Trophoblast cell (in vitro differentiated cells and primary cell): ENCODE measurements around the gene SLC45A2.

ENCODE experiments used
- DNase-seq, 2 donors: peaks; one replicate each; pipeline ENCODE4 v3.0.0-alpha.2; 2016
- H2AFZ ChIP-seq: 2 replicates; pipeline ENCODE4 v1.6.1; 2013; ENCODE audit warnings: low read length, moderate library complexity, mild to moderate bottlenecking; ENCODE audit not compliant: insufficient read depth, poor library complexity
- H2AK5ac ChIP-seq: 2 replicates; pipeline ENCODE4 v1.6.1; 2013; ENCODE audit warnings: mild to moderate bottlenecking, low read length
- H2BK120ac ChIP-seq: 2 replicates; pipeline ENCODE4 v1.6.1; 2013; ENCODE audit warnings: low read length, mild to moderate bottlenecking, moderate library complexity; ENCODE audit not compliant: insufficient read depth, poor library complexity
- H2BK12ac ChIP-seq: 2 replicates; pipeline ENCODE4 v1.6.1; 2013; ENCODE audit warnings: mild to moderate bottlenecking, low read length, moderate library complexity
- H2BK5ac ChIP-seq: 2 replicates; pipeline ENCODE4 v1.6.1; 2013; ENCODE audit warnings: low read length, low read depth, moderate library complexity, mild to moderate bottlenecking; ENCODE audit not compliant: poor library complexity
- H3K14ac ChIP-seq: 2 replicates; pipeline ENCODE4 v1.6.1; 2013; ENCODE audit warnings: mild to moderate bottlenecking, low read length
- H3K18ac ChIP-seq: 2 replicates; pipeline ENCODE4 v1.6.1; 2013; ENCODE audit warnings: mild to moderate bottlenecking, low read length
- H3K23ac ChIP-seq: 2 replicates; pipeline ENCODE4 v1.6.1; 2013; ENCODE audit warnings: low read length
- H3K27ac ChIP-seq: 2 replicates; pipeline ENCODE4 v1.5.1; 2013; ENCODE audit warnings: low read depth, mild to moderate bottlenecking, inconsistent platforms, low read length, moderate library complexity
- H3K27me3 ChIP-seq: 2 replicates; pipeline ENCODE4 v1.6.1; 2013; ENCODE audit warnings: inconsistent platforms, mild to moderate bottlenecking, low read length, moderate library complexity; ENCODE audit not compliant: insufficient read depth
- H3K36me3 ChIP-seq, 2 experiments: 1 replicate in 1 of 2; 2 replicates in 1 of 2; pipeline ENCODE4 v1.6.1; 2013; ENCODE audit warnings: low read length in 2 of 2, mild to moderate bottlenecking in 2 of 2, moderate library complexity in 1 of 2; ENCODE audit not compliant: insufficient read depth in 2 of 2, control insufficient read depth in 1 of 2
- H3K4ac ChIP-seq: 2 replicates; pipeline ENCODE4 v1.6.1; 2013; ENCODE audit warnings: low read depth, mild to moderate bottlenecking, low read length, moderate library complexity
- H3K4me1 ChIP-seq, 2 experiments: 1 replicate in 1 of 2; 2 replicates in 1 of 2; pipeline ENCODE4 v1.6.1; 2013; ENCODE audit warnings: low read length in 2 of 2, mild to moderate bottlenecking in 2 of 2, moderate library complexity in 1 of 2; ENCODE audit not compliant: insufficient read depth in 2 of 2, control insufficient read depth in 1 of 2
- H3K4me2 ChIP-seq: 2 replicates; pipeline ENCODE4 v1.6.1; 2013; ENCODE audit warnings: inconsistent platforms, mild to moderate bottlenecking, low read length, moderate library complexity
- H3K4me3 ChIP-seq: 2 replicates; pipeline ENCODE4 v1.5.1; 2013; ENCODE audit warnings: mild to moderate bottlenecking, low read depth, low read length, inconsistent platforms
- H3K79me1 ChIP-seq: one replicate; pipeline ENCODE4 v1.6.1; 2013; ENCODE audit warnings: low read length
- H3K79me2 ChIP-seq: 2 replicates; pipeline ENCODE4 v1.6.1; 2013; ENCODE audit warnings: low read length, mild to moderate bottlenecking; ENCODE audit not compliant: control insufficient read depth, insufficient read depth, poor library complexity
- H3K9ac ChIP-seq: 2 replicates; pipeline ENCODE4 v1.6.1; 2013; ENCODE audit warnings: mild to moderate bottlenecking, low read length
- H3K9me3 ChIP-seq: 2 replicates; pipeline ENCODE4 v1.6.1; 2013; ENCODE audit warnings: low read depth, mild to moderate bottlenecking, control low read depth, inconsistent platforms, low read length; ENCODE audit not compliant: insufficient read depth
- H4K12ac ChIP-seq: 2 replicates; pipeline ENCODE4 v1.6.1; 2013; ENCODE audit warnings: low read depth, mild to moderate bottlenecking, low read length, moderate library complexity
- H4K8ac ChIP-seq: 2 replicates; pipeline ENCODE4 v1.6.1; 2013; ENCODE audit warnings: low read depth, mild to moderate bottlenecking, low read length, moderate library complexity
- H4K91ac ChIP-seq: one replicate; pipeline ENCODE4 v1.6.1; 2013; ENCODE audit warnings: low read depth, mild to moderate bottlenecking, low read length, moderate library complexity
- WGBS: extraction: QIAGEN DNeasy Blood & Tissue Kit; methylation state at CpG from one replicate; pipeline ENCODE4 v1.1.7; 2013; ENCODE audit warnings: missing lambda C conversion rate; ENCODE audit not compliant: insufficient read length, insufficient coverage; ENCODE audit errors: extremely low coverage; 5-methylcytosine and 5-hydroxymethylcytosine counted together

SLC45A2 gene

GRCh38 chr5:33992864-33993263 lies 8.4 kb upstream of the SLC45A2 start:
- no peak overlapping the region for H3K4ac ChIP-seq
- no CpG with 5 or more reads among the region's 2 CpGs for WGBS

GRCh38 chr5:33985447-33985846 lies 954 bp upstream of the SLC45A2 start:
- WGBS: 100% methylated on average over 3 of the region's 6 CpGs
- Histone ChIP-seq H4K12ac (no peak overlapping the region), H3K14ac (no peak overlapping the region), H3K4me1 (no peaks in the 10 kb centered on the region), H3K27ac (no peak overlapping the region), H3K27me3 (no peaks in the 10 kb centered on the region), H3K79me1 (no peaks in the 10 kb centered on the region), H3K4ac (no peak overlapping the region), H3K79me2 (no peaks in the 10 kb centered on the region), H4K91ac (no peak overlapping the region), H2BK120ac (no peak overlapping the region), H3K4me2 (no peak overlapping the region), H4K8ac (no peak overlapping the region), H2AFZ (no peak overlapping the region), H3K23ac (no peak overlapping the region), H3K18ac (no peak overlapping the region), H3K9ac (no peak overlapping the region), H2BK12ac (no peak overlapping the region), H3K9me3 (peaks cover 5% of the 10 kb centered on the region), H3K36me3 (peaks cover 0 to 8% of the 10 kb centered on the region in 2 experiments), H2AK5ac (no peak overlapping the region), H2BK5ac (no peak overlapping the region), H3K4me3 (no peak overlapping the region)
- no peak for DNase-seq

More at GRCh38 chr5:33992864-33993263, 8.4 kb upstream of the SLC45A2 start:
- H4K12ac ChIP-seq: no peak overlapping the region
- H3K4me1 ChIP-seq: no peaks in the 10 kb centered on the region
- no peak overlapping the region for H3K9ac ChIP-seq
- H3K23ac ChIP-seq: no peak overlapping the region
- H3K79me1 ChIP-seq: no peaks in the 10 kb centered on the region
- no peak overlapping the region for H2AFZ ChIP-seq
- H3K27ac ChIP-seq: no peak overlapping the region
- no peak overlapping the region for H3K18ac ChIP-seq
- H4K91ac ChIP-seq: no peak overlapping the region
- H3K79me2 ChIP-seq: no peaks in the 10 kb centered on the region
- no peak overlapping the region for H3K4me3 ChIP-seq
- no peak overlapping the region for H4K8ac ChIP-seq
- H2AK5ac ChIP-seq: no peak overlapping the region
- no peak overlapping the region for H3K4me2 ChIP-seq
- no peaks in the 10 kb centered on the region for H3K27me3 ChIP-seq
- no peak overlapping the region for H2BK12ac ChIP-seq
- H3K9me3 ChIP-seq: no peaks in the 10 kb centered on the region
- DNase-seq: no peak
- H2BK5ac ChIP-seq: no peak overlapping the region
- no peak overlapping the region for H2BK120ac ChIP-seq
- H3K14ac ChIP-seq: no peak overlapping the region
- peaks cover 0 to 7% of the 10 kb centered on the region in 2 experiments for H3K36me3 ChIP-seq

- peaks cover 5% of the 10 kb centered on the region for H3K9me3 ChIP-seq
- no peak overlapping the region for H3K9ac ChIP-seq
- H2AK5ac ChIP-seq: no peak overlapping the region
Measured at GRCh38 chr5:33984178-33984577, 315 bp downstream of the SLC45A2 start.

GRCh38 chr5:33981408-33982162 lies 2.9 kb downstream of the SLC45A2 start:
- Histone ChIP-seq H3K4ac (no peak overlapping the region), H3K9me3 (peaks cover 5% of the 10 kb centered on the region), H2BK12ac (no peak overlapping the region), H2AK5ac (no peak overlapping the region), H4K91ac (no peak overlapping the region), H3K9ac (no peak overlapping the region), H3K27me3 (no peaks in the 10 kb centered on the region), H4K12ac (no peak overlapping the region), H3K18ac (no peak overlapping the region), H3K79me1 (no peaks in the 10 kb centered on the region), H3K4me1 (no peaks in the 10 kb centered on the region), H2AFZ (no peak overlapping the region), H4K8ac (no peak overlapping the region), H3K27ac (no peak overlapping the region), H3K79me2 (no peaks in the 10 kb centered on the region), H2BK5ac (no peak overlapping the region), H3K23ac (no peak overlapping the region), H3K4me2 (no peak overlapping the region), H2BK120ac (no peak overlapping the region), H3K36me3 (no peaks in the 10 kb centered on the region), H3K14ac (no peak overlapping the region), H3K4me3 (no peak overlapping the region)
- no peak for DNase-seq
- WGBS: no CpG with 5 or more reads among the region's 8 CpGs

More at GRCh38 chr5:33984178-33984577, 315 bp downstream of the SLC45A2 start:
- no peak overlapping the region for H3K4ac ChIP-seq
- peak overlapping the region; percentile 31 for H3K4me3 ChIP-seq
- peaks cover 0 to 7% of the 10 kb centered on the region in 2 experiments for H3K36me3 ChIP-seq
- no peaks in the 10 kb centered on the region for H3K79me1 ChIP-seq
- no peak overlapping the region for H2BK5ac ChIP-seq
- no peak overlapping the region for H3K14ac ChIP-seq
- no peak overlapping the region for H3K4me2 ChIP-seq
- H3K18ac ChIP-seq: no peak overlapping the region
- H2BK12ac ChIP-seq: no peak overlapping the region
- WGBS: no CpG with 5 or more reads among the region's 15 CpGs
- no peak for DNase-seq
- H3K23ac ChIP-seq: no peak overlapping the region
- no peak overlapping the region for H4K91ac ChIP-seq
- no peak overlapping the region for H4K8ac ChIP-seq
- no peaks in the 10 kb centered on the region for H3K27me3 ChIP-seq
- no peaks in the 10 kb centered on the region for H3K4me1 ChIP-seq
- no peak overlapping the region for H2AFZ ChIP-seq
- no peaks in the 10 kb centered on the region for H3K79me2 ChIP-seq
- no peak overlapping the region for H3K27ac ChIP-seq
- no peak overlapping the region for H2BK120ac ChIP-seq
- H4K12ac ChIP-seq: no peak overlapping the region
